ENCODE measurements around the gene OSTM1.
A peak's percentile ranks its signal among the peaks of the same experiment; 100 is the strongest.

The OSTM1 gene

DNA sequence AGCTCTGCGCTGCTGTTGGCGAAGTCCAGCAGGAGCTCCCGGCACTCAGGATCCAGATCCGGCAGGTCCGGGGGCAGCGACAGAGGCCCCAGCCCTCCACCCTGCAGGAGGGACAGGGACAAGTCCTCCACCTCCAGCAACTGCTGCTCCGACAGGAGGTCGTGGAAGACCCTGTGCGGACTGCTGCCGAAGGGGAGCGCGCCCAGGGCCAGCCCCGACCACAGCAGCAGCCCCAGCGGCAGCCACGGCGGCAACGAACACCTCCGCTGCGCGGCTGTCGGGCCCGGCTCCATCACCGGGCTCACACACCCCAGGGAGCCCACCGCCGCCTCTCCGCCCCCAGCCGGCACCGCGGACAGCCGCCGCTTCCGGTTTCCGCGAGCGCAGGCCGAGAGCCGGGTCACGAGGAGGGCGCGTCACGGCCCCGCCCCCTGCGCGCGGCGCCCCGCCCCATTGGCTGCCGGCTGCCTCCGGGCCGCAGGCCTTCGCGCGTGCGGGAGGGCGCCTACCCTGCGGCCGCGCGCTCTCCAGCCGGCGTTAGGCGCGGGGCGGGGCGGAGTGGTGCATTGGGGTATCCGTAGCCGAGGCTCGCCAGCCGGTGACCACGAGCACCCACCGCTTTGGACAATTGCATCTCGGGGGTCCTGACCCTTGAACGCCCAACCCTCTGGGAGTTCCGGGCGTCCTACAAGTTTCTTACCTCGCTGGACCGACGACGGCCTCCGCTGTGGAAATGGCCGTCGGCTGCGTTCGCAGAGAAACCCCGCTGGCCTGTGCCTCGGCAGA is at the start of gene OSTM1:
OSTM1 (minus strand) TSS at position 383 of the 786 bp plus-strand sequence; CDS start at position 293, 90 bp downstream.
- DNase-seq, result peak; percentile 84

GRCh38 chr6:108123946-108124345 is 49.4 kb upstream of the OSTM1 start:
- DNase-seq, result no peak

- DNase-seq, result no peak
These were observed 49.0 kb upstream of the OSTM1 start for GRCh38 chr6:108123481-108123929.

DNA sequence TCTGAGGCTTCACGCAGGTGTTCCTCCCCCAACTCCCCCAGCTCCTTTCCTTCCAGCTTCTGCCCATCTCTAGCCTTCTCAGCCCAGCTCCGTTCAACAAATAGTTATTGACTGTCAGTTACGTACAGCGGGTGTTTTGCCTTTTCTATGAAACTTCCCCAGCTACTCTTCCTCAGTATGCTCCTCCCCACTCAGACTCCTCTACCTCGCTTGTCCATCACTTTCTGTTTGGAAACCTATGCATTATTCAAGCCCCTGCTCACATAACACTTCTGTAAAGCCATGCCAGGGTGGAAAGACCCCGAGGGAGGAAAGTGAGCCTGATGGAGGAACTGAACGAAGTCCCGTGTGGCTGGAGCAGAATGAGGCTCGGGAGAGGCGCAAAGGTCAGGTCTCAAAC is 47.1 kb upstream of the OSTM1 start:
- DNase-seq, result no peak

DNA sequence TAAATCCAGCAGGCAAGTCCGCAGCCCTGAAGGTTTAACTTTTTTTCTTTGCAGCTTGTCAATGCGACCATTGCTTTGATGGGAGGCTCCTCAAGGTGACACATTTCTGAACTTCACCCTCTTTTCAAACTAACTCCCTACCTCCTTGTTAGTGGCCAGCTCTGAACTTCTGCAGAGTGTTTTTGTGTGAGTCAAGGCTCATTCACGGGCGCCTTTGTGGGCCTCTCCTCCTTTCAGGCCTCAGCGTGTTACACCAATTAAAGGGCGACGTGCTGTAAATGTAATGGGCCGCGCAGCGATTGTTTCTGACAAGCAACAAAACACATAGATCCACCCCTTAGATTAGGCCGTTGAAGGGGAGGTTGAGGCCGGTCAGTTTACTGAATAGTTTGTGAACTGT is 45.8 kb upstream of the OSTM1 start:
- DNase-seq, result no peak

DNA sequence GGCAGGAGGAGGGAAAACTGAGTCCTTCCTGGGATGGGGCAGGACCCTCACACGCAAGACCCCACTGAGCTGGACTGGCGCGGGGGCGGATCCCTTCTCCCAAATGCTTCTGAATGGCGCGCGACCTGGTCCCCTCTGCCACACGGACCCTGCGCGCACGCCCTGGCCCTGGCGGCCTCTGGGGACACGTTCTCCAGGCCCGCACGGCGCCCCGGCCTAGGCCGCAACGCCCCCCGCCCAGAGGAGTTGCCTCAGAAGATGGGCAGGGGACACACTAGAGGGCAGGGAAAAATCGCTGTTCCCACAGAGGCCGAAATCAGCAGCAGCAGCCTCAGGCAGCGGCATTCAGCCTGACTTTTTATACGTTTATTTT is 45.2 kb upstream of the OSTM1 start:
- DNase-seq, result no peak

- no peak for DNase-seq
These were observed 44.5 kb upstream of the OSTM1 start for GRCh38 chr6:108118810-108119768.

- DNase-seq, result no peak
These were observed 43.8 kb upstream of the OSTM1 start for GRCh38 chr6:108118359-108118724.

- no peak for DNase-seq
These were observed 43.2 kb upstream of the OSTM1 start for GRCh38 chr6:108117427-108118358.

GRCh38 chr6:108116546-108117426 is 42.2 kb upstream of the OSTM1 start:
- DNase-seq, result no peak

- peak; percentile 48 for DNase-seq
These were observed 41.1 kb upstream of the OSTM1 start for GRCh38 chr6:108115598-108116058.

DNA sequence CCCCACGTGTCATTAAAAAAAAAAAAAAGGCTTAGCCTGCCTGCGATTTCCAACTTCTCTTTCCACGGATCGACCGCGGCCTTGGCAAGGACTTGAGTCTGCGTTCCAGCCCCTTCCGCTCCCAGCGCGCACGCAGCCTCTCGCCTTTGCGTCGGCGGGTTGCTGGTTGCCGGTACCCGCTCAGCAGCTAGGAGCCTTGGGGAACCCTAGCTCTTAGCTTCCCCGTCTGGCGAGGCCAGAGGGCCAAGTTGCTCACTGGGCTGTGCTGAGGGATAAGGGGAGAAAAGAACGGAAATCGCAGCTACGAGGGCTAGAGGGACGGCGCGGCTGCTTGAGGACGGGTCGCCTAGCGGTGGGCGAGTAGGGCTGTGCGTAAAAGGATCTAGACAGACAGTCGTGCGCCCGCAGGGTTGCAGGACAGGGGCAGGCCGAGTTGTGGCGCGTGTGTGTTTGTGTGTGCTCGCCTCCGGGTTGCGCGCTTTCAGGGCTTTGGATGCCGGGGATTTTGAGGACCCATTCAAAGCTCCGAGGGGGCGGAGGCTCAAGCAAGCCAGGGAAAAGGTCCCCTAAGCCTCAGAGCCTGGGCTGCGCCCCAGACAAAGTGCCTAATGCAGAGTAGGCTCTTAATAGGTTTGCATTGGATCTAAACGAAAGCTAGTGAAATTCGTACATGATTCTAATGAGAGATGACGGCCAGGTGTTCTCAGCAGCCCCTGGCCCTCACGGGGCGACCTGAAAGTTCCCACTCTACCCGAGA is 40.5 kb upstream of the OSTM1 start:
- peak; percentile 48 for DNase-seq

DNA sequence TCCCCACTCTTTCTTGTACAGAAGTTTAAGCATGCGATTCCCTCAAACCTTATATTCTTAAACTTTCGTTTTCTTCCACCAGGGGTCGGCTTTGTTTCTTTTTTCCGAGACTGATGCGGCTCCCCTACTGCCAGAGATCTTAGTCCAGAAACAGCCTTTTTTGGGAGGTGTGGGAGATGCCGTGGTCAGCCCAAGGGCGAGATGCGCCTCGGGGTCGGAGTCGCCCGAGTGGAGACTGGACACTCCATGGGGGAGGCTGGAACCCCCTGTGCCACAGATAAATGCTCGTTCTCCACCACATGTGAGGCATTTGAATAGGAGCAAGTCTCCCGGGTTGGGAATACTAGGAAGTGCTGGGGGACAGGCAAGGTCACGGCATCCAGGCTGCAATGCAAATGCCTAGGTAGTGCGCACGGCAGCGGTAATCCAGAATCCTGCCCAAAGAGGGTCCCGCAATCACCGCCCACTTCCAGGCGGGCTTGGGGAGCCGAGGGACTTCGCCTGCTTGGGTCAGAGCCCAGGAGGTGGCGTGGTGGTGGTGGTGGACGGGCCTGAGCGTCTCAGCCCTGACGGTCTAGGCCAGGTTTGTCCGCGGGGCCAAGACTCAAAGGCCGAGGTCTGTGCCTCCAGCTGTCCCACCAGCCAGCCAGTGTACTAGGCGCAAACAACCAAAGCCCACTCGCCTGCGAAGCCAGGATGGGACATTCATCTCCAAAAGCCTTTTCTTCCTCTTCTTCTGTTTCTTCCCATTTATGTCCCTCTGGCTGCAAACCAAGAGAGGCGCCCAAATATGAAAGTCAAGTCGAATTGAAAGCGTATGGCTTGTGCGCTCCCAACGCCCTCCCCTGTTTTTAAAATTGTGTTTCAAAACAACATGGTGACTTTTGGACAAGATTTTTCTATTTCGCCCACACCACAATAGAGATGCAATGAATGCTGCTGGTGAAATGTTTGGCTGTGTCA is 39.3 kb upstream of the OSTM1 start:
- peak; percentile 52 for DNase-seq

- DNase-seq, result no peak
These were observed 33.8 kb upstream of the OSTM1 start for GRCh38 chr6:108108374-108108773.

- no peak for DNase-seq
These were observed 32.6 kb upstream of the OSTM1 start for GRCh38 chr6:108107102-108107501.

GRCh38 chr6:108106694-108107093 is 32.2 kb upstream of the OSTM1 start:
- DNase-seq, result no peak

GRCh38 chr6:108106261-108106660 is 31.7 kb upstream of the OSTM1 start:
- no peak for DNase-seq

DNA sequence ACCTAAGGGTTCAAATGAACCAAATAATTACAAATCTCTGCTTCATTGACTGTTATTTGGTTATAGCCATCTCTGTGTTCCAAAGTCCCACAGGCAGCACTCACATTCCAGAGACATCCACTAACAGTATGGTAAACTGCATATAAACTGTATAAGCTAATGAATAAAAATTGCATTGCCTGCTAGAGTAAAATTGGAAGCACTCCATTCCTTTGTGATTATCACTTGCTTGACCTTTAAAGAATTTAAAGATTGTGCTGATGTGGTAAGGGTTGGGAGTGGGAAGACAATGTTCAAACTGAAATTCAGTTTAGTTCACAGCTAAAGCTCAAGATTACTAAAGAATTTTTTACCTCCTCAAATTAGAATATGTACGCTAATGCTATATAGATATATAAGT is 31.0 kb upstream of the OSTM1 start:
- no peak for DNase-seq

DNA sequence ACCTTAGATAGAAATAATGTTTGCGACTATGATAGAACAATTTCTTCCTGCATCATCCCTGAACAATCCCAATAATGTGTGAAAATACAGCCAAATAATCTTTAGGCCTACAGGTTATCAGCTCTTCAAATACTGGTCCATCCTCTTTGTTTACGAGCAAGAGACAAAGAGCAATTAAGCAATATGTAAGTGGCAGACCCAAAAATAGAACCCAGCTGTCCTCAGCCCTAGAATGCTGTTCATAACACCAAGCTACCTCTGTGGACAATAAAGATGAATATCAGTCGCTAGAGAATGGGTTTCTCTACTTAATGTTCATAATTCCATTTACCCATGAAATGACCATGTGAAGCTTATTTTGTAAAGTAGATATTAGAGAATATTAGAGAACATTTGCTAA is 28.4 kb upstream of the OSTM1 start:
- no peak for DNase-seq

DNA sequence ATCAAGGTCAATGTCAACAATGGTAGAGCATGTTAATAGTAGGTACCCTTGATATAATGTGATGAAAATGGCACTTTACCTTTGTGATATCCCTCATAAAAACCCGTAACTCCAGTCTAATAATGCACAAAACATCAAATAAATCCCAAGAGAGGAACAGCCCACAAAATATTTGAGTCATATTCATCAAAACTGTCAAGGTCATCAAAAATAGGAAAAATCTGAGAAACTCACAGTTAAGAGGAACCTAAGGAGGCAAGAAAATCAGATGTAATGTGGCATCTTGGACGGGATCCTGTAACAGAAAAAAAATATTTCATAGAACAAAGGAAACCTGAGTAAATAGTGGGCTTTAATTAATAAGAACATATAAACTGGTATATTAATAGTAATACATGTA is 25.5 kb upstream of the OSTM1 start:
- DNase-seq, result no peak
